ENCODE results near the gene SIRPA.
A peak's percentile ranks its signal among the peaks of the same experiment; 100 is the strongest.

The SIRPA gene

DNA sequence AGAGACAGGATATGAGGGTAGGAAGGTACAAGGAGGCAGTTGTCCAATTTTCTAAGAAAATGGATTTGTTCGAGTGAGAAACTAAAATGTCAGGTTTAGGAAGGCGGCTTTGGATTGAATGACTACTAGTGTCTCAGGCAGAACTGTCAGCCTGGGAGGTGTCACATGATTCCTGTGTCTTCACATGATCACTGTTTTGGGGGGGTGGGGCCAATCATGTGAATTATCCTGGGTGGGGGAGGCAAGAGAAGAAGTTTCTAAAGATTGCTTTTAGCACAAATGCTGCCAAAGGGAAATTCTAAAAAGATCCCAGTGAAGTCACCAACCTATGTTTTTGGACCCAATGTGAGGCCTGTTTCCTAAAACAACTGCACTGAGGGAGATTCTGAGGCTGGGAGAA is 2.3 kb downstream of the SIRPA start:
- TF ChIP-seq, protein P1, sequence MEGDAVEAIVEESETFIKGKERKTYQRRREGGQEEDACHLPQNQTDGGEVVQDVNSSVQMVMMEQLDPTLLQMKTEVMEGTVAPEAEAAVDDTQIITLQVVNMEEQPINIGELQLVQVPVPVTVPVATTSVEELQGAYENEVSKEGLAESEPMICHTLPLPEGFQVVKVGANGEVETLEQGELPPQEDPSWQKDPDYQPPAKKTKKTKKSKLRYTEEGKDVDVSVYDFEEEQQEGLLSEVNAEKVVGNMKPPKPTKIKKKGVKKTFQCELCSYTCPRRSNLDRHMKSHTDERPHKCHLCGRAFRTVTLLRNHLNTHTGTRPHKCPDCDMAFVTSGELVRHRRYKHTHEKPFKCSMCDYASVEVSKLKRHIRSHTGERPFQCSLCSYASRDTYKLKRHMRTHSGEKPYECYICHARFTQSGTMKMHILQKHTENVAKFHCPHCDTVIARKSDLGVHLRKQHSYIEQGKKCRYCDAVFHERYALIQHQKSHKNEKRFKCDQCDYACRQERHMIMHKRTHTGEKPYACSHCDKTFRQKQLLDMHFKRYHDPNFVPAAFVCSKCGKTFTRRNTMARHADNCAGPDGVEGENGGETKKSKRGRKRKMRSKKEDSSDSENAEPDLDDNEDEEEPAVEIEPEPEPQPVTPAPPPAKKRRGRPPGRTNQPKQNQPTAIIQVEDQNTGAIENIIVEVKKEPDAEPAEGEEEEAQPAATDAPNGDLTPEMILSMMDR (IDR thresholded peaks at IDR 0.05; ENCODE audit: low read depth, low read length, missing control alignments): no peak
- DNase-seq (ENCODE audit: extremely low read depth, low read depth): no peak
- H3K4me3 ChIP-seq (replicated peaks; ENCODE audit: low read depth, low read length): no peak overlapping the region

DNA sequence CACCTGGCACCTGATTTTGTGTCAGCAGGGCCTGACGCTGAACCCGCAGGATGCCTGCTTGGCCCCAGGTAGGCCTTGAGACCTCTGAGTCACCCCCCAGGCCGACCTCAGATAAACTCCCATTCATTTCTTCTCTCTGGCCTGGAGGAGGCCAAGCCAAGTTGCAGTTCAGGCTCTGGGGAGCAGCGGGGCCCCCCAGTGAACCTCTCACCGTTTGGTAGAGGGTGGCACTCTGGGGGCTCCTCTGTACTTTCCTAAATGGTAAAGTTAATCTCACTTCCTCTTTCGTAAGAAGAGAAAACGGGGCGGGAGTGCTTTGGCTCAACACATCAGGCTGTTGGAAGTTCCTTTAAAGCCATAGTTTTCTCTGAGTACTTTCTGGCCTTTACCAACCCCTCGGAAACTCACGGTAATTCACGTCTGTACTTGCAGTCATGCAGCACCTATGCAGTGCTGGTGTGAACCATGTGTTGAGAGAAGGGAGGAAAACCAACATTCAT is 2.8 kb downstream of the SIRPA start:
- H3K4me3 ChIP-seq (replicated peaks; ENCODE audit: low read depth, low read length): no peak overlapping the region
- TF ChIP-seq, protein P1 (IDR thresholded peaks at IDR 0.05; ENCODE audit: low read depth, low read length, missing control alignments): no peak
- DNase-seq (ENCODE audit: extremely low read depth, low read depth): no peak

DNA sequence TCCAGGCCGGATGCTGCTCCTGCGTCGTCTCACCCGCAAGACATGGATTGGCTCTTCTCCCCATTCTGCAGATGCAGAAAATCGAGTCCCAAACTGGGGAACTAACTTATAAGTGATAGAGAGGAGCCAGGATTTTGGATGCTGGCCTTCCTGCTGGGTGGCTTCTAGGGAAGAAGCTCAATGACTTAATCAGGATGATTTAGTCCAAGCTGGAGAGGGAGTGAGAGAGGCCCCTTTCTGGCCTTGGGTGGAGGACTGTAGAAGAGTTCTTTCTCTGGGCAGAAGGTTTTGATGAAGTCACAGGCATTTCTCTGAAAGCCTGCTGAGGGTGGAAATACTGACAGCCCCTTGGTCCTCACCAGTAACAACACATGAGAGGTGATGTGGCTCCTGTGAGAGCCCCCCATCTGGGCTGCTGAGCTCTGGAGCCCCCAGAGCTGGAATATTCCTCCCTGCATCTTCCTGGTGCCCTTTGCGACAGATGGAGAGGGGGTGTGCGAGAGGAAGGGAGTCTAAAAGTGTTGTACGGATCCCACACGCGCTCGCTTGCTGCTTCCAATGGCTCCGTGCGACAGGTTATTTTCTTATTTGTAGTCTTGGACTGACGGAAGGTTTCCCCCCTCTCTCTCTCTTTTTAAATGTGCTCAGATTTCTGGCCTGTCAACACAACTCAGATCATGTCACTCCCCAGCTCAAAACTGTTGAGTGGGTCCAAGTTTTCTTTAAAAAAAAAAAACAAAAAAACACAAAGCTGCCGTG is 3.5 kb downstream of the SIRPA start:
- no peak overlapping the region for H3K4me3 ChIP-seq (replicated peaks; ENCODE audit: low read depth, low read length)
- no peak for DNase-seq (ENCODE audit: extremely low read depth, low read depth)
- TF ChIP-seq, protein P1 (IDR thresholded peaks at IDR 0.05; ENCODE audit: low read depth, low read length, missing control alignments): no peak

DNA sequence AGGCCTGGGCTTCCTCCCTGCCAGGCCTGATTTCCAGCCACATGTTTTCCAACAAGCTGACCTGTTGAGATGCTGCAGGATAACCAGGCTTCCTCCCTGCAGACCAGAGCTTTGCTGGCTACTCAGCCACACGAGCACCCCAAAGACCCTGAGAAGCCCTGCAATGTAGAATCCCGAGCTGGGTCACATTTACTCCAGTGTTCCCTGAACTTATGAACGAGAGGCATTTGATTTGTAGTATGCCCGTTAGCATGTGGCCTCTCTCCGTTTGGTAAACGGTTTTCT is 4.0 kb downstream of the SIRPA start:
- no peak for DNase-seq (ENCODE audit: extremely low read depth, low read depth)
- TF ChIP-seq, protein P1 (IDR thresholded peaks at IDR 0.05; ENCODE audit: low read depth, low read length, missing control alignments): no peak
- no peak overlapping the region for H3K4me3 ChIP-seq (replicated peaks; ENCODE audit: low read depth, low read length)

DNA sequence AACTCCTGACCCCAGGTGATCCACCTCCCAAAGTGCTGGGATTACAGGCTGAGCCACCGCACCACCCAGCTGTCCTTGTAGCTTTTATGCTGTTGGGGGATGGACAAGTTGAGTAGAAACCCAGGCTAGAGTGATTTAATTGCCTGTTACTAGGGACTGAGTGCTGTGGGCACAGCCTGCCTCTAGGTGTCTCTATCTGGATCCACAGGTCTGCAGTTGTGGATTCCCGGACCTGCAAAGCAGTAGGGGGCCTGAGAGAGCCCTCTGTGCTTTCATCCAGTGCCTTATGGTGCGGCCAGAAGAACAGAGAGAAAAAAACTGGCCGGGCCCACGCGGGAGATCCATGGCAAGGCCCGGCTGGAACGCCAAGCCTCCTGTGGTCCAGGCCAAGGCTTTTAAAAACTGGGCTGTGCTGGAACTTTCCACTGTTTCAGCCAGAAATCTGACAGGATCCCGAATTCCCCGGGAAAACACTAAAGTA is 5.2 kb downstream of the SIRPA start:
- H3K4me3 ChIP-seq (replicated peaks; ENCODE audit: low read depth, low read length): no peak overlapping the region
- DNase-seq (ENCODE audit: extremely low read depth, low read depth): peak; percentile 65
- TF ChIP-seq, protein P1 (IDR thresholded peaks at IDR 0.05; ENCODE audit: low read depth, low read length, missing control alignments): peak; percentile 75

DNA sequence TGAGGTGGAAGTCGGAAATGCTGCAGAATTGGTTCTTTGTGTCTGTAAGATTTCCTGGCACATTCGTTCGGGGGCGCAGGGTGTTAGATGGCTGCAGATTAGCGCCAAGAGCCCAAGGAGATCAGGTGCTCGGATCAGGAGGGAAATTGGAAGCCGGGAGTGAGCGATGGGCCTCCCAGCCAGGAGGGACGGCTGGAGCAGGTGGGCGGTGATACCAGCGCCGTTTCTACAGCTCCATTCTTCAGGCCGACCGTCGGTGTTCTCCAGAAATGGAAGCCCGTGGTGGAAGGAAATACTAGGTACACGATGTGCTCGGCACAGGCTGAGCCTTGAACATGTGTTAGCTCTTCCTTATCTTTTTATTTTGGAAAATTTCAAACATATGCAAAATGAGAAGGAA is 6.5 kb downstream of the SIRPA start:
- TF ChIP-seq, protein P1 (IDR thresholded peaks at IDR 0.05; ENCODE audit: low read depth, low read length, missing control alignments): no peak
- no peak for DNase-seq (ENCODE audit: extremely low read depth, low read depth)

More for the DNA sequence above, 6.5 kb downstream of the SIRPA start:
- no peak overlapping the region for H3K4me3 ChIP-seq (replicated peaks; ENCODE audit: low read depth, low read length)
